ENCODE measurements around the gene SGSM2. TPM values are rescaled to one million over a fixed set of nuclear protein-coding genes. Genes with fewer than 3 reads are reported as not detected.

Gene SGSM2
- total RNA-seq, 1 donor from 2014 or later = 19.8 TPM

- Histone ChIP-seq H3K4me3 (ENCODE audit: low read length in 3 of 3) (peak overlapping the region; percentile 66 to 69 (median 68)), H3K36me3 (ENCODE audit: control insufficient read depth in 3 of 3, insufficient read depth in 3 of 3, low read length in 3 of 3) (peaks cover 0 to 2% (median 0%) of the 10 kb centered on the region in 3 donors), H3K9me3 (ENCODE audit: control insufficient read depth in 3 of 3, low read length in 3 of 3) (no peaks in the 10 kb centered on the region), H3K9ac (ENCODE audit: low read depth in 1 of 3, low read length in 3 of 3) (peak overlapping the region; percentile 81 to 85 (median 83)), H3K27ac (ENCODE audit: low read depth, low read length) (peak overlapping the region; percentile 100), H3K27me3 (ENCODE audit: control insufficient read depth in 3 of 3, insufficient read depth in 3 of 3, low read length in 3 of 3) (no peaks in the 10 kb centered on the region), H3K4me1 (ENCODE audit: control insufficient read depth in 3 of 3, insufficient read depth in 3 of 3, low read length in 3 of 3) (peaks cover 52 to 61% (median 57%) of the 10 kb centered on the region in 3 donors)
These were observed 60.2 kb downstream of the SGSM2 start for GRCh38 chr17:2397247-2398171.

DNA sequence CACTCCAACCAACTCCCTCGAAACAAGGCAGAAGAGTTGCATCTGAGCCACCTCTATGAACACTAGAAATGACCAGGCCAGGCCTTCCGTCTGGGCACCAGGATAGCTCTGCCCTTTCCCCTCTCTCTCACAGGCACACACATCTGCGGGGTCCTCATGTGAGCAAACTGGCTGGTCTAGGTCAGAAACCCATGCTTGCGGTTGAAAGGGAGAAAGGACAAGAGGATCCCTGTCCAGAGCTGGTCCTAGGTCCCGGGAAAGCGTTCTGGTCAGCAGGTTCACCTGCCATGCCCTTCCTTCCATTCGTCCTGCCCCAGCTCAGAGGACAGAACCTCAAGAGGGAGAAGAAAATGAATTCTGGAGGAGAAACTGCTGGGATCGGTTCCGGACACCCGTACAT lies 60.9 kb downstream of the SGSM2 start:
- no peaks in the 10 kb centered on the region for H3K9me3 ChIP-seq (ENCODE audit: control insufficient read depth in 3 of 3, low read length in 3 of 3)
- peaks cover 0 to 2% (median 0%) of the 10 kb centered on the region in 3 donors for H3K36me3 ChIP-seq (ENCODE audit: control insufficient read depth in 3 of 3, insufficient read depth in 3 of 3, low read length in 3 of 3)
- peak overlapping the region; percentile 47 to 85 (median 81) for H3K9ac ChIP-seq (ENCODE audit: low read depth in 1 of 3, low read length in 3 of 3)
- peak overlapping the region; percentile 100 for H3K27ac ChIP-seq (ENCODE audit: low read depth, low read length)
- peak overlapping the region; percentile 56 to 68 (median 68) for H3K4me3 ChIP-seq (ENCODE audit: low read length in 3 of 3)
- H3K4me1 ChIP-seq (ENCODE audit: control insufficient read depth in 3 of 3, insufficient read depth in 3 of 3, low read length in 3 of 3) = peaks cover 59 to 67% (median 63%) of the 10 kb centered on the region in 3 donors
- no peaks in the 10 kb centered on the region for H3K27me3 ChIP-seq (ENCODE audit: control insufficient read depth in 3 of 3, insufficient read depth in 3 of 3, low read length in 3 of 3)

DNA sequence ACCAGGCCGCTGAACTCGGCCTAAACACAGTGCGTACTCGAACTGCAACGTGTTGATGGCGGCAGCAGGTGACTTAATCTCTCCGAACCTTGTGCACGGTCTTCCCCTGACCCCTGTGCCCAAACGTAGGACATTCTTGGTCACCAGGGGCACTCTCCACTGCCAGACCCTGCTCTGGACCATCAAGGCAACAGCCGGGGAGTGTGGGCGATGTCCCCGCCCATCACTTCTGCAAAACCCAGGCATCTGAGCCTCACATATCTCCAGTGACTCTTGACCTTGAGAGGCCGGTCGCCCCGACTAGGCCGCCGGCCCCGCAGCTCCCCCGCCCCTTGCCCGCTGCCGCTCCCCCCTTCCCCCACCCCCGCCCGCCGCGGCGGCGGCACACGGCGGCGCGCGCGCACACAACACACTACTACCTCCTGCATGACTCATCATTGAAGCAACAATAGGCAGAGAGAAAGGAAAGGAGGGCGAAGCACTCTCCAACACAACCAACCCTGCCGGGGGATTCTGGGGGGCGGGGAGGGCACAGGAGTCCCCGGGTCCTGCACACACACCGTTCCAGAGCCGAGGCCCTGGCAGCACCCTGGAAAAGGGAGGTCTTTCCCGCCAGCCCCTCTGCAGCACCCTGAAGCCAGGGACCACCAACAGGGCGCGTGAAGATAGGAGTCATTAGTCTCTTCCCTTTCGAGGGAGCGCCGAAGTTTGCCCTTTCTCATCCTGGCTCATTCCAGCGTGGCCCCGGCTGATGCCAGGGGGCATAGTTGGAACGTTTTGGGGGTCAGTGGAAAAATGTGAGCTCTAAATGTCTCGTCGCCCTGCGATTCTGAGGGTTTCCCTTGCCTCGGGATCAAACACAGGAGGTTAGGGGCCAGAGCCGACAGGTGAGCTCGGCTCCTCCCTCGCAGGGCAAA lies 61.6 kb downstream of the SGSM2 start:
- H3K36me3 ChIP-seq (ENCODE audit: control insufficient read depth in 3 of 3, insufficient read depth in 3 of 3, low read length in 3 of 3) = peaks cover 0 to 2% (median 0%) of the 10 kb centered on the region in 3 donors
- H3K4me1 ChIP-seq (ENCODE audit: control insufficient read depth in 3 of 3, insufficient read depth in 3 of 3, low read length in 3 of 3) = peaks cover 66 to 75% (median 71%) of the 10 kb centered on the region in 3 donors
- H3K9ac ChIP-seq (ENCODE audit: low read depth in 1 of 3, low read length in 3 of 3) = peak overlapping the region; percentile 96 to 99 (median 96)
- peak overlapping the region; percentile 100 for H3K27ac ChIP-seq (ENCODE audit: low read depth, low read length)
- H3K27me3 ChIP-seq (ENCODE audit: control insufficient read depth in 3 of 3, insufficient read depth in 3 of 3, low read length in 3 of 3) = no peaks in the 10 kb centered on the region
- no peaks in the 10 kb centered on the region for H3K9me3 ChIP-seq (ENCODE audit: control insufficient read depth in 3 of 3, low read length in 3 of 3)
- H3K4me3 ChIP-seq (ENCODE audit: low read length in 3 of 3) = peak overlapping the region; percentile 88 to 90 (median 89)

- H3K27ac ChIP-seq (ENCODE audit: low read depth, low read length) = peak overlapping the region; percentile 100
- peak overlapping the region; percentile 98 to 99 (median 99) for H3K9ac ChIP-seq (ENCODE audit: low read depth in 1 of 3, low read length in 3 of 3)
- H3K4me3 ChIP-seq (ENCODE audit: low read length in 3 of 3) = peak overlapping the region; percentile 89 to 99 (median 98)
- H3K9me3 ChIP-seq (ENCODE audit: control insufficient read depth in 3 of 3, low read length in 3 of 3) = no peaks in the 10 kb centered on the region
- H3K36me3 ChIP-seq (ENCODE audit: control insufficient read depth in 3 of 3, insufficient read depth in 3 of 3, low read length in 3 of 3) = peaks cover 0 to 2% (median 0%) of the 10 kb centered on the region in 3 donors
- H3K27me3 ChIP-seq (ENCODE audit: control insufficient read depth in 3 of 3, insufficient read depth in 3 of 3, low read length in 3 of 3) = no peaks in the 10 kb centered on the region
- peaks cover 64 to 67% (median 66%) of the 10 kb centered on the region in 3 donors for H3K4me1 ChIP-seq (ENCODE audit: control insufficient read depth in 3 of 3, insufficient read depth in 3 of 3, low read length in 3 of 3)
These were observed 62.5 kb downstream of the SGSM2 start for GRCh38 chr17:2399572-2400473.

DNA sequence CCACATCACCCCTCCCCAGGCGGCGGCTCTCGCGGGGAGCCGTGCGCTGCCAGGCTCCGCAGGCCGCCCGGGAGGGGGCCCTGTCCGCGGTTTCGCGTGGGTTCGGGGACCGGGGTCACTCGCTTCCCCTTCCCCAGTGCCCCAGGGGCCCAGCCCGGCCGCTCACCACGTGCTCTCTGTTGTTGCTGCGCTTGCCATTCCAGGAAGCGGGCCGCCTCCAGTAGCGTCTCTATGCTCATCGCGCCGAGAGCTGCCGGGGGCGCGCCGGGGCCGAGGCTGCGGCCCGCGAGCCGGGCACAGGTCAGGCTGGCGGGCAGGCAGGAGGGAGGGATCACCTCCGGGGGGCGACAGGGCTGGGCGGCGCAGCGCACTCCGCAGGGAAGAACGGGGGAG lies 63.2 kb downstream of the SGSM2 start:
- H3K4me3 ChIP-seq (ENCODE audit: low read length in 3 of 3) = peak overlapping the region; percentile 80 to 99 (median 98)
- no peaks in the 10 kb centered on the region for H3K27me3 ChIP-seq (ENCODE audit: control insufficient read depth in 3 of 3, insufficient read depth in 3 of 3, low read length in 3 of 3)
- peaks cover 0 to 4% (median 0%) of the 10 kb centered on the region in 3 donors for H3K36me3 ChIP-seq (ENCODE audit: control insufficient read depth in 3 of 3, insufficient read depth in 3 of 3, low read length in 3 of 3)
- H3K9me3 ChIP-seq (ENCODE audit: control insufficient read depth in 3 of 3, low read length in 3 of 3) = no peaks in the 10 kb centered on the region
- peaks cover 62 to 65% (median 64%) of the 10 kb centered on the region in 3 donors for H3K4me1 ChIP-seq (ENCODE audit: control insufficient read depth in 3 of 3, insufficient read depth in 3 of 3, low read length in 3 of 3)
- H3K9ac ChIP-seq (ENCODE audit: low read depth in 1 of 3, low read length in 3 of 3) = peak overlapping the region; percentile 98 to 99 (median 99)
- H3K27ac ChIP-seq (ENCODE audit: low read depth, low read length) = peak overlapping the region; percentile 100

- peak within 1 kb of the TSS; percentile 89 to 99 (median 98) for H3K4me3 ChIP-seq (ENCODE audit: low read length in 3 of 3)
- H3K9me3 ChIP-seq (ENCODE audit: control insufficient read depth in 3 of 3, low read length in 3 of 3) = no peaks in the 10 kb centered on the region
- peak within 1 kb of the TSS; percentile 98 to 99 (median 99) for H3K9ac ChIP-seq (ENCODE audit: low read depth in 1 of 3, low read length in 3 of 3)
- peak within 1 kb of the TSS; percentile 100 for H3K27ac ChIP-seq (ENCODE audit: low read depth, low read length)
- H3K36me3 ChIP-seq (ENCODE audit: control insufficient read depth in 3 of 3, insufficient read depth in 3 of 3, low read length in 3 of 3) = peaks cover 0 to 4% (median 0%) of the 10 kb centered on the region in 3 donors
- no peaks in the 10 kb centered on the region for H3K27me3 ChIP-seq (ENCODE audit: control insufficient read depth in 3 of 3, insufficient read depth in 3 of 3, low read length in 3 of 3)
- H3K4me1 ChIP-seq (ENCODE audit: control insufficient read depth in 3 of 3, insufficient read depth in 3 of 3, low read length in 3 of 3) = peaks cover 58 to 64% (median 62%) of the 10 kb centered on the region in 3 donors
These were observed 63.6 kb downstream of the SGSM2 start, which contains the start of gene MNT for GRCh38 chr17:2400877-2401425. Gene MNT (minus strand): TSS chr17:2401060. CDS start chr17:2400712, 348 bp downstream.

DNA sequence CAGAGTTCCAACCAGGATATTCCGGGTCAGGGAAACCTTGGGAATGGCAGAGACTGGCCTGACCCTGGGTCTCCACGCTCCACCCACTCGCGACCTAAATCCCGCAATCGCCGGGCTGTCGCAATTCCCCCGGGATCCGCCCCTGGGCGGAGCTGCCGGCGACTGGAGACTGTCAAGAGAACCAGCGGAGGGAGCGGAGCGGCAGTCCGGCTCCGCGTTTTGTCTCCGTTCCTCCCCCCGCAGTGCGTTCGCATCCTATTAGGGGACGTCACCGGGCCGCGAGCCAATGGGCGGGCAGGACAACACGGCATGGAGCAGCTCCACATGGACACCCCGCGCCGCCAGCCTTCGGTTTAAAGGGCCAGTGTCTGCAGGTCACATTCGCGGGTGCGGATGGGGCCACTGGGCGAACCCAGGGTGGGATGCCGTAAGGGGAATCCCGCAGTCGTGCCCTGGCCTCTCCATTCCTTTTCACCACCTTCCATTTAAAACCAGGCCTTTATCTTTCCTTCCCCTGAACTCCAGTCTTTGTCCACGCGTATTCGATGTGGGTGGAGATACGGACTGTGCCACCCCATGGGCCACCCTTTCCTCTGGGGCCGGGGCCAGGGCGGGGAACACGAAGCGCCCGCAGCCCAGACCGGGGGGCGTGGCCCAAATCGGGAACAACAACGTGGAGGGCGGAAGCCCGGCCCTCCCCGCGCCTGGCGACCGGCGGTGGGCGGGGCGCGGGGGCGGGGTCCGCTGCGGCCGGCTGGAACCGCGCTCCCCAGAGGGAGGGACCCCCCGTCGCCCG lies 64.3 kb downstream of the SGSM2 start:
- no peaks in the 10 kb centered on the region for H3K27me3 ChIP-seq (ENCODE audit: control insufficient read depth in 3 of 3, insufficient read depth in 3 of 3, low read length in 3 of 3)
- peaks cover 0 to 4% (median 0%) of the 10 kb centered on the region in 3 donors for H3K36me3 ChIP-seq (ENCODE audit: control insufficient read depth in 3 of 3, insufficient read depth in 3 of 3, low read length in 3 of 3)
- H3K4me3 ChIP-seq (ENCODE audit: low read length in 3 of 3) = peak overlapping the region; percentile 84 to 99 (median 89)
- H3K9me3 ChIP-seq (ENCODE audit: control insufficient read depth in 3 of 3, low read length in 3 of 3) = no peaks in the 10 kb centered on the region
- peaks cover 58 to 62% (median 61%) of the 10 kb centered on the region in 3 donors for H3K4me1 ChIP-seq (ENCODE audit: control insufficient read depth in 3 of 3, insufficient read depth in 3 of 3, low read length in 3 of 3)
- peak overlapping the region; percentile 96 to 99 (median 99) for H3K9ac ChIP-seq (ENCODE audit: low read depth in 1 of 3, low read length in 3 of 3)
- H3K27ac ChIP-seq (ENCODE audit: low read depth, low read length) = peak overlapping the region; percentile 100

GRCh38 chr17:2402544-2402943 lies 65.2 kb downstream of the SGSM2 start:
- H3K27me3 ChIP-seq (ENCODE audit: control insufficient read depth in 3 of 3, insufficient read depth in 3 of 3, low read length in 3 of 3) = no peaks in the 10 kb centered on the region
- peaks cover 58 to 63% (median 61%) of the 10 kb centered on the region in 3 donors for H3K4me1 ChIP-seq (ENCODE audit: control insufficient read depth in 3 of 3, insufficient read depth in 3 of 3, low read length in 3 of 3)
- peak overlapping the region; percentile 73 for H3K27ac ChIP-seq (ENCODE audit: low read depth, low read length)
- no peaks in the 10 kb centered on the region for H3K9me3 ChIP-seq (ENCODE audit: control insufficient read depth in 3 of 3, low read length in 3 of 3)
- H3K36me3 ChIP-seq (ENCODE audit: control insufficient read depth in 3 of 3, insufficient read depth in 3 of 3, low read length in 3 of 3) = peaks cover 0 to 4% (median 0%) of the 10 kb centered on the region in 3 donors
- H3K4me3 ChIP-seq (ENCODE audit: low read length in 3 of 3) = peak overlapping the region; percentile 65 to 99 (median 73)
- H3K9ac ChIP-seq (ENCODE audit: low read depth in 1 of 3, low read length in 3 of 3) = peak overlapping the region; percentile 63 to 79 (median 71)
